ENCODE measurements around the gene FGF8. TPM values are rescaled to one million over a fixed set of nuclear protein-coding genes. Genes with fewer than 3 reads are reported as not detected.

Gene FGF8
- total and polyA plus RNA-seq, 2 donors (not counting 3 experiments of a cell fraction or from before 2014, with no cell fraction given): 0.44 TPM; not detected in 1

DNA sequence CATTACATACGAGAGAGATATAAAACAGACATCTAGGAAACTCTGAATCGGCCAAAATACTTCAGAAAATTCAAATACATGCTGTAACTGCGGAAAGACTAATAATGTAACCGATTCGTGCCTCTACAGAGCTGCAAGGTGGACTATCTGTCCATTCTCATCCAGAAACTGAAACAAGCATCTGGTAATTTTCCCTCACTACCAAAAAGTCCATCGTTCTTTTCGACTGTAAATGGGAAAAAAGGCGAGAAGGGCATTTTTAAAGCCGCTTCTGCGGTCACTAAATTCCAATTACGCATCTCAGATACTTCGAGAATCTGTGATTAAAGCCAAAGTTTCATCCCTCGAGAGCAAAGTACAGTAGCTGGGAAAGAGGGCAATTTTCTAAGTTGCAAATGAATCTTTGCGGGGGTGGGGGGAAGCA lies 41.0 kb upstream of the FGF8 start:
- no peaks in the 10 kb centered on the region for H3K9me1 ChIP-seq (replicated peaks; ENCODE audit: control insufficient read depth, extremely low read depth, insufficient read depth, low read length)
- peak overlapping the region; percentile 91 for H3K9ac ChIP-seq (replicated peaks; ENCODE audit: extremely low read depth, insufficient read depth, low read length)
- peaks cover 3 to 5% of the 10 kb centered on the region in 2 experiments for H3K36me3 ChIP-seq (ENCODE audit: control insufficient read depth in 2 of 2, extremely low read depth in 1 of 2, insufficient read depth in 2 of 2, low read length in 2 of 2)
- H3K4me1 ChIP-seq (ENCODE audit: control insufficient read depth, extremely low read depth, insufficient read depth, low read length): peaks cover 19% of the 10 kb centered on the region
- peaks cover 29% of the 10 kb centered on the region for H4K20me1 ChIP-seq (replicated peaks; ENCODE audit: control insufficient read depth, extremely low read depth, insufficient read depth, low read length)
- BruUV-seq (replicated peaks): TSS peak; percentile 31
- intact Hi-C loops (cut with micrococcal nuclease): loop anchor here (5.0 kb wide), 1 partner anchor 35 kb away; the partner anchor contains the start of gene NPM3
- FAIRE-seq: no peak
- H3K27me3 ChIP-seq (ENCODE audit: control insufficient read depth in 2 of 2, insufficient read depth in 2 of 2, low read length in 2 of 2): no peaks in the 10 kb centered on the region
- peaks cover 63% of the 10 kb centered on the region for H3K79me2 ChIP-seq (ENCODE audit: control insufficient read depth, insufficient read depth, low read length)
- TF ChIP-seq POLR2A (IDR thresholded peaks at IDR 0.05; ENCODE audit: low read depth, low read length): no peak
- no peak for TF ChIP-seq MYC (IDR thresholded peaks at IDR 0.05; ENCODE audit: low read depth, low read length)
- no peak for TF ChIP-seq JUN (IDR thresholded peaks at IDR 0.05; ENCODE audit: borderline replicate concordance, insufficient read depth, insufficient read length, low read depth)
- TF ChIP-seq CTCF (IDR thresholded peaks at IDR 0.05; ENCODE audit: extremely low read depth in 1 of 2, insufficient read depth in 1 of 2, low read depth in 1 of 2, low read length in 2 of 2): no peak
- TF ChIP-seq EZH2 (IDR thresholded peaks at IDR 0.05; ENCODE audit: borderline replicate concordance, low read depth, low read length, severe bottlenecking): no peak
- no peak for TF ChIP-seq FOS (IDR thresholded peaks at IDR 0.05; ENCODE audit: borderline replicate concordance, insufficient read depth, low read length)
- TF ChIP-seq, protein P1, sequence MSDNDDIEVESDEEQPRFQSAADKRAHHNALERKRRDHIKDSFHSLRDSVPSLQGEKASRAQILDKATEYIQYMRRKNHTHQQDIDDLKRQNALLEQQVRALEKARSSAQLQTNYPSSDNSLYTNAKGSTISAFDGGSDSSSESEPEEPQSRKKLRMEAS (IDR thresholded peaks at IDR 0.05; ENCODE audit: insufficient read depth, insufficient read length): no peak
- no peak for TF ChIP-seq GATA2 (IDR thresholded peaks at IDR 0.05; ENCODE audit: insufficient read depth, insufficient read length, low read depth, low read length)
- no peak for TF ChIP-seq POLR2AphosphoS5 (IDR thresholded peaks at IDR 0.05; ENCODE audit: insufficient read depth, low read depth, low read length)
- H3K9me3 ChIP-seq (replicated peaks; ENCODE audit: control insufficient read depth, insufficient read depth, low read length): no peaks in the 10 kb centered on the region
- dilution Hi-C loops (cut with MboI; ENCODE audit: extremely low pct_ligation_motif_present, low sequenced_read_pairs): no loop called here
- H3K4me3 ChIP-seq (replicated peaks in 1 of 3; ENCODE audit: insufficient read depth in 1 of 3, low read depth in 1 of 3, low read length in 3 of 3): peak overlapping the region; percentile 82 to 99 (median 90)
- no peak overlapping the region for H2AFZ ChIP-seq (ENCODE audit: low read depth, low read length)
- peak overlapping the region; percentile 90 for H3K4me2 ChIP-seq (ENCODE audit: insufficient read depth, low read length)
- CTCF ChIA-PET: interaction anchor here (0.7 to 5.4 kb wide), 3 partner anchors 19 to 36 kb away, joined by 3 to 39 read pairs (median 5); no protein-coding TSS in a partner anchor
- POLR2A ChIA-PET: interaction anchor here (0.7 kb wide), 1 partner anchor 63 kb away, joined by 5 read pairs; no protein-coding TSS in a partner anchor
- peak overlapping the region; percentile 83 for H3K27ac ChIP-seq (ENCODE audit: insufficient read depth, low read depth, low read length)
- DNase-seq (ENCODE audit: low read depth, low spot score): no peak

Data from endothelial cell of umbilical vein (primary cell).